Astrocyte (in vitro differentiated cells and primary cell): ENCODE measurements around the gene SLC1A1. TPM values are rescaled to one million over a fixed set of nuclear protein-coding genes. Genes with fewer than 3 reads are reported as not detected.

Source experiments
- DNase-seq: peaks from one replicate; pipeline ENCODE4 v3.0.0-alpha.2; 2010; ENCODE audit warnings: low read depth
- FAIRE-seq: peaks from 2 replicates; lab custom pipeline; 2011; peaks lifted over from hg19 to GRCh38; lab: Jason Lieb, UNC
- H2AFZ ChIP-seq: 2 replicates; pipeline ENCODE4 v1.6.0; 2012; ENCODE audit warnings: low read depth, low read length, inconsistent platforms
- H3K27ac ChIP-seq: 2 replicates; pipeline ENCODE4 v1.5.1; 2011; ENCODE audit warnings: low read depth, low read length, inconsistent platforms
- H3K27me3 ChIP-seq: 2 replicates; pipeline ENCODE4 v1.6.0; 2011; ENCODE audit warnings: low read length, inconsistent platforms; ENCODE audit not compliant: insufficient read depth
- H3K36me3 ChIP-seq: 2 replicates; pipeline ENCODE4 v1.5.1; 2011; ENCODE audit warnings: low read length, inconsistent platforms; ENCODE audit not compliant: insufficient read depth
- H3K4me1 ChIP-seq: 2 replicates; pipeline ENCODE4 v1.5.1; 2011; ENCODE audit warnings: low read length, inconsistent platforms; ENCODE audit not compliant: insufficient read depth
- H3K4me2 ChIP-seq: 2 replicates; pipeline ENCODE4 v1.6.0; 2012; ENCODE audit warnings: low read length, inconsistent platforms
- H3K4me3 ChIP-seq: 2 replicates; pipeline ENCODE4 v1.5.1; 2011; ENCODE audit warnings: low read depth, mild to moderate bottlenecking, low read length, inconsistent platforms; ENCODE audit not compliant: insufficient read depth
- H3K79me2 ChIP-seq: 2 replicates; pipeline ENCODE4 v1.6.0; 2012; ENCODE audit warnings: mild to moderate bottlenecking, low read length, inconsistent platforms; ENCODE audit not compliant: insufficient read depth
- H3K9ac ChIP-seq: 2 replicates; pipeline ENCODE4 v1.6.0; 2012; ENCODE audit warnings: mild to moderate bottlenecking, low read length, inconsistent platforms
- H3K9me3 ChIP-seq: 2 replicates; pipeline ENCODE4 v1.5.1; 2012; ENCODE audit warnings: low read depth, mild to moderate bottlenecking, low read length, inconsistent platforms; ENCODE audit not compliant: insufficient read depth
- H4K20me1 ChIP-seq: 2 replicates; pipeline ENCODE4 v1.6.0; 2012; ENCODE audit warnings: low read length, inconsistent platforms; ENCODE audit not compliant: insufficient read depth
- H3K27ac Mint-ChIP-seq: one replicate; pipeline ENCODE4 v1.8.0; 2021; ENCODE audit warnings: mild to moderate bottlenecking, mixed read lengths; ENCODE audit not compliant: unreplicated experiment
- H3K27me3 Mint-ChIP-seq: one replicate; pipeline ENCODE4 v1.8.0; 2021; ENCODE audit warnings: low read depth, mixed read lengths; ENCODE audit not compliant: unreplicated experiment
- H3K36me3 Mint-ChIP-seq: one replicate; pipeline ENCODE4 v1.8.0; 2021; ENCODE audit warnings: low read depth, mixed read lengths; ENCODE audit not compliant: unreplicated experiment
- H3K4me1 Mint-ChIP-seq: one replicate; pipeline ENCODE4 v1.8.0; 2021; ENCODE audit warnings: low read depth, mixed read lengths; ENCODE audit not compliant: unreplicated experiment
- H3K4me3 Mint-ChIP-seq: one replicate; pipeline ENCODE4 v1.8.0; 2021; ENCODE audit warnings: mild to moderate bottlenecking, moderate library complexity, mixed read lengths; ENCODE audit not compliant: unreplicated experiment
- H3K9me3 Mint-ChIP-seq: one replicate; pipeline ENCODE4 v1.8.0; 2021; ENCODE audit warnings: mild to moderate bottlenecking, mixed read lengths; ENCODE audit not compliant: unreplicated experiment
- EZH2 ChIP-seq: IDR thresholded peaks from 2 replicates; pipeline ENCODE4 v1.6.1; 2012; ENCODE audit warnings: mild to moderate bottlenecking, low read length, inconsistent platforms; ENCODE audit not compliant: insufficient read depth
- total RNA-seq: library from RNA; stranded (reverse); gene quantifications from 2 replicates; pipeline ENCODE4 v1.2.1, GENCODE V29; 2021
- TF ChIP-seq, protein P1 (sequence below): IDR thresholded peaks from 2 replicates; pipeline ENCODE4 v1.5.1; 2011; ENCODE audit warnings: low read depth, mild to moderate bottlenecking, inconsistent platforms, low read length, moderate library complexity; ENCODE audit not compliant: insufficient read depth

SLC1A1 gene
- total RNA-seq, 1 donor from 2014 or later: 6.7 TPM

DNA sequence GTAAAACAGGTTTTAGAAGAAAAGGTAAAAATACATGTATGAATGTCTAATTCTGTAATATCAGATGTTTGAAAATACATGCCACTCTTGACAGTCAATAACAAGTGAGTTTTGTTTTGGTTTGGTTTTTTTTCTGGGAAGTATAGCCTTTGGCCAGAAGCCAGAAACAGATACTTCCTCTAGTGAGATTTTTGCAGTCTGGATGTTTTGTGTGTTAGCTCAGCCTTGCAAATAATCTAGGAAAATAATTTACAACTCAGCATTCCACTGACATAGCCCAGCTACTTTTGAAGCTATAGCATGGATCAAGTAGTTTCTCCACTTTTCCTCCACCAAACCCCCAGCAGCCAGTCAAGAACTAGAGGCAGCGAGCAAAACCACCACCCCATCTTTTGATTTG, 56.7 kb downstream of the SLC1A1 start:
- Mint-ChIP-seq H3K4me1 (peaks cover 27% of the 10 kb centered on the region), H3K36me3 (no peaks in the 10 kb centered on the region), H3K27ac (peak overlapping the region; percentile 63), H3K4me3 (no peak overlapping the region), H3K9me3 (no peaks in the 10 kb centered on the region), H3K27me3 (peaks cover 2% of the 10 kb centered on the region)
- peak overlapping the region; percentile 17 for H3K4me2 ChIP-seq
- H3K27ac ChIP-seq: no peak overlapping the region
- TF ChIP-seq, protein P1, sequence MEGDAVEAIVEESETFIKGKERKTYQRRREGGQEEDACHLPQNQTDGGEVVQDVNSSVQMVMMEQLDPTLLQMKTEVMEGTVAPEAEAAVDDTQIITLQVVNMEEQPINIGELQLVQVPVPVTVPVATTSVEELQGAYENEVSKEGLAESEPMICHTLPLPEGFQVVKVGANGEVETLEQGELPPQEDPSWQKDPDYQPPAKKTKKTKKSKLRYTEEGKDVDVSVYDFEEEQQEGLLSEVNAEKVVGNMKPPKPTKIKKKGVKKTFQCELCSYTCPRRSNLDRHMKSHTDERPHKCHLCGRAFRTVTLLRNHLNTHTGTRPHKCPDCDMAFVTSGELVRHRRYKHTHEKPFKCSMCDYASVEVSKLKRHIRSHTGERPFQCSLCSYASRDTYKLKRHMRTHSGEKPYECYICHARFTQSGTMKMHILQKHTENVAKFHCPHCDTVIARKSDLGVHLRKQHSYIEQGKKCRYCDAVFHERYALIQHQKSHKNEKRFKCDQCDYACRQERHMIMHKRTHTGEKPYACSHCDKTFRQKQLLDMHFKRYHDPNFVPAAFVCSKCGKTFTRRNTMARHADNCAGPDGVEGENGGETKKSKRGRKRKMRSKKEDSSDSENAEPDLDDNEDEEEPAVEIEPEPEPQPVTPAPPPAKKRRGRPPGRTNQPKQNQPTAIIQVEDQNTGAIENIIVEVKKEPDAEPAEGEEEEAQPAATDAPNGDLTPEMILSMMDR: no peak
- no peak for TF ChIP-seq EZH2
- DNase-seq (peak; percentile 47), FAIRE-seq (no peak)
- peaks cover 5% of the 10 kb centered on the region for H3K4me1 ChIP-seq
- no peak overlapping the region for H2AFZ ChIP-seq
- no peaks in the 10 kb centered on the region for H3K9me3 ChIP-seq
- no peaks in the 10 kb centered on the region for H3K36me3 ChIP-seq
- H3K27me3 ChIP-seq: no peaks in the 10 kb centered on the region
- no peak overlapping the region for H3K9ac ChIP-seq
- H3K79me2 ChIP-seq: no peaks in the 10 kb centered on the region
- no peaks in the 10 kb centered on the region for H4K20me1 ChIP-seq
- no peak overlapping the region for H3K4me3 ChIP-seq

DNA sequence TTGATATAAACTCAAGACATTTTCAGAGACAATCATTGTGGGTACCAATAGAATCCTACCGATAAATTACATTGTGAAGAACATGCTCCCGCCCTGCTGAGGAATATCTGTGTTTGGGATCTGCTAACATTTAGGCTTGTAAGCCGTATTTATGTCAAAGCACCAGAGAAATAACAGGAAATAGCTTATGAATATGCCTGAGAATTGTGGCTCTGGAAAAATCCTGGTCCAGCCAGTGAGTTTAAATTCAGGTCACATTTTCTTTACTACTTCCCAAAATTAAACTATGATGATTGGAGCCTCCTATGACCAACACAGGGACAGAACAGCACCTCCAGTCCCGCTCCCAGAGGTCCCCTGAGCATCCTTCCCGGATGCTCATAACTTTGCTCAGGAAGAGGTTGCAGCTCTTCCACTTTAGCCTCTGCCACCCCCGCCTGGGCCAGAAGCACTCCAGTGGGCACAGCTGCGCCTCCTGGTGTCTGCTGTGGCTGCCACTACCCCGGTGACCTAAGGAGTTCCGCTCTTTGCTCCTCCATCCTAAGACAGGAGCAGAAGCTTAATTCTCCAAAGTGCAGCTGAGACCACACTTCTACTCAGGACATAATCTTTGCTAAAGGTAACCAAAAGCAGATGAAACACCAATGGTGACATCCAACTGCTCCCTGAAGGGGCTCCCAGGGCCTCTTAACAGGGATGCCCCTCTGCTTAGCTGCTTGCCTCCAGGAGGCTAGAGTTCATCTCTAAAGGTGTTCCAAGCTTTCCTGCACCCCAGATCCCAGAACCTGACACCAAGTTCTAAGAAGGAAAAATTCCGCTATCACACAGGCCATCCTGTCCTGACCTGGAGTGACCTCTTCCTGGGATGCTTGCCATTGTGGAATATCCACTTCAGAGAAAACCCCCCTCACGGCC, 58.8 kb downstream of the SLC1A1 start:
- Histone ChIP-seq H3K4me3 (no peak overlapping the region), H3K27me3 (no peaks in the 10 kb centered on the region), H3K36me3 (no peaks in the 10 kb centered on the region), H4K20me1 (no peaks in the 10 kb centered on the region), H3K9me3 (no peaks in the 10 kb centered on the region), H3K27ac (no peak overlapping the region), H2AFZ (no peak overlapping the region), H3K79me2 (no peaks in the 10 kb centered on the region), H3K4me1 (peaks cover 5% of the 10 kb centered on the region), H3K4me2 (no peak overlapping the region), H3K9ac (no peak overlapping the region)
- Mint-ChIP-seq H3K27me3 (peaks cover 2% of the 10 kb centered on the region), H3K36me3 (peaks cover 1% of the 10 kb centered on the region), H3K27ac (no peak overlapping the region), H3K4me3 (no peak overlapping the region), H3K4me1 (peaks cover 18% of the 10 kb centered on the region), H3K9me3 (no peaks in the 10 kb centered on the region)
- FAIRE-seq: no peak
- DNase-seq: no peak
- TF ChIP-seq EZH2: no peak
- TF ChIP-seq, protein P1: no peak
